ENCODE data around the gene STEEP1. TPM values are rescaled to one million over a fixed set of nuclear protein-coding genes. Genes with fewer than 3 reads are reported as not detected.
A peak's percentile ranks its signal among the peaks of the same experiment; 100 is the strongest.

The STEEP1 gene
- total RNA-seq, 1 experiment from 2014 or later: 25.8 TPM

DNA sequence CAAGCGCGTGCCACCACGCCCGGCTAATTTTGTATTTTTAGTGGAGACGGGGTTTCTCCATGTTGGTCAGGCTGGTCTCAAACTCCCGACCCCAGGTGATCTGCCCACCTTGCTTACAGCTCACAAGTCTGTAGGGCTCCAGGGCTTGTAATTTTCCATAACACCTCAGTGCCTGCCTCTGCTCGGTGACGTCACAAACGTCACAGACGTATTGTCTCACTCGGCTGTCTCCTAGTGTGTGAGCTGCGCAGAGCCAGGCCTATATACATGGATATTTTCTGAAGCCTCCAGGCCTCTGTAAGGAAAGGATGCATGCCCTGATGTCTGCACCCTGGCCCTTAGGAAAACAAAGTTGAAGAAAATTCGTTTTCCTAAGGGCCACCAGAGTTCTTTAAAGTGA, 49.6 kb upstream of the STEEP1 start (continued):
- TF ChIP-seq CREB1 (CRISPR knock-in tag; IDR thresholded peaks at IDR 0.05) (no peak), KAT7 (CRISPR knock-in tag; IDR thresholded peaks at IDR 0.05; ENCODE audit: borderline replicate concordance) (no peak), ZNF423 (CRISPR knock-in tag; IDR thresholded peaks at IDR 0.05) (no peak), PRRX2 (CRISPR knock-in tag; IDR thresholded peaks at IDR 0.05) (no peak), NR3C1 (CRISPR knock-in tag; conservative IDR thresholded peaks at IDR 0.05; ENCODE audit: low read depth) (no peak)
- TF ChIP-seq, protein P1, sequence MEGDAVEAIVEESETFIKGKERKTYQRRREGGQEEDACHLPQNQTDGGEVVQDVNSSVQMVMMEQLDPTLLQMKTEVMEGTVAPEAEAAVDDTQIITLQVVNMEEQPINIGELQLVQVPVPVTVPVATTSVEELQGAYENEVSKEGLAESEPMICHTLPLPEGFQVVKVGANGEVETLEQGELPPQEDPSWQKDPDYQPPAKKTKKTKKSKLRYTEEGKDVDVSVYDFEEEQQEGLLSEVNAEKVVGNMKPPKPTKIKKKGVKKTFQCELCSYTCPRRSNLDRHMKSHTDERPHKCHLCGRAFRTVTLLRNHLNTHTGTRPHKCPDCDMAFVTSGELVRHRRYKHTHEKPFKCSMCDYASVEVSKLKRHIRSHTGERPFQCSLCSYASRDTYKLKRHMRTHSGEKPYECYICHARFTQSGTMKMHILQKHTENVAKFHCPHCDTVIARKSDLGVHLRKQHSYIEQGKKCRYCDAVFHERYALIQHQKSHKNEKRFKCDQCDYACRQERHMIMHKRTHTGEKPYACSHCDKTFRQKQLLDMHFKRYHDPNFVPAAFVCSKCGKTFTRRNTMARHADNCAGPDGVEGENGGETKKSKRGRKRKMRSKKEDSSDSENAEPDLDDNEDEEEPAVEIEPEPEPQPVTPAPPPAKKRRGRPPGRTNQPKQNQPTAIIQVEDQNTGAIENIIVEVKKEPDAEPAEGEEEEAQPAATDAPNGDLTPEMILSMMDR (IDR thresholded peaks at IDR 0.05): no peak
- TF ChIP-seq, protein P2, sequence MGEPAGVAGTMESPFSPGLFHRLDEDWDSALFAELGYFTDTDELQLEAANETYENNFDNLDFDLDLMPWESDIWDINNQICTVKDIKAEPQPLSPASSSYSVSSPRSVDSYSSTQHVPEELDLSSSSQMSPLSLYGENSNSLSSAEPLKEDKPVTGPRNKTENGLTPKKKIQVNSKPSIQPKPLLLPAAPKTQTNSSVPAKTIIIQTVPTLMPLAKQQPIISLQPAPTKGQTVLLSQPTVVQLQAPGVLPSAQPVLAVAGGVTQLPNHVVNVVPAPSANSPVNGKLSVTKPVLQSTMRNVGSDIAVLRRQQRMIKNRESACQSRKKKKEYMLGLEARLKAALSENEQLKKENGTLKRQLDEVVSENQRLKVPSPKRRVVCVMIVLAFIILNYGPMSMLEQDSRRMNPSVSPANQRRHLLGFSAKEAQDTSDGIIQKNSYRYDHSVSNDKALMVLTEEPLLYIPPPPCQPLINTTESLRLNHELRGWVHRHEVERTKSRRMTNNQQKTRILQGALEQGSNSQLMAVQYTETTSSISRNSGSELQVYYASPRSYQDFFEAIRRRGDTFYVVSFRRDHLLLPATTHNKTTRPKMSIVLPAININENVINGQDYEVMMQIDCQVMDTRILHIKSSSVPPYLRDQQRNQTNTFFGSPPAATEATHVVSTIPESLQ (CRISPR knock-in tag; IDR thresholded peaks at IDR 0.05): no peak

- no peak for DNase-seq (ENCODE audit: low spot score)
- Mint-ChIP-seq H3K27ac (peak overlapping the region; percentile 86; the same call in 1 of the 2 replicates), H3K4me3 (peak overlapping the region; percentile 80), H3K9me3 (no peaks in the 10 kb centered on the region), H3K4me1 (peaks cover 20% of the 10 kb centered on the region), H3K27me3 (ENCODE audit: low read depth) (peaks cover 35% of the 10 kb centered on the region), H3K36me3 (no peaks in the 10 kb centered on the region)
- no peak for ATAC-seq
- CTCF ChIA-PET: interaction anchor here (2.3 kb wide), 1 partner anchor 95 kb away, joined by 9 read pairs; no protein-coding TSS in a partner anchor
- POLR2A ChIA-PET: no interaction called here
- TF ChIP-seq EMX1 (CRISPR knock-in tag; IDR thresholded peaks at IDR 0.05) (no peak), RELA (CRISPR knock-in tag; IDR thresholded peaks at IDR 0.05; ENCODE audit: borderline replicate concordance) (no peak), ZSCAN18 (CRISPR knock-in tag; IDR thresholded peaks at IDR 0.05) (no peak), MYBL2 (CRISPR knock-in tag; IDR thresholded peaks at IDR 0.05) (no peak), TEAD1 (CRISPR knock-in tag; IDR thresholded peaks at IDR 0.05) (no peak), ZNF416 (CRISPR knock-in tag; IDR thresholded peaks at IDR 0.05) (no peak), KAT7 (CRISPR knock-in tag; IDR thresholded peaks at IDR 0.05; ENCODE audit: borderline replicate concordance) (no peak), ZNF138 (CRISPR knock-in tag; conservative IDR thresholded peaks at IDR 0.05) (no peak), E2F4 (CRISPR knock-in tag; IDR thresholded peaks at IDR 0.05; ENCODE audit: borderline replicate concordance, low read depth) (no peak), ZNF396 (CRISPR knock-in tag; IDR thresholded peaks at IDR 0.05; ENCODE audit: borderline replicate concordance) (no peak), ZNF219 (CRISPR knock-in tag; IDR thresholded peaks at IDR 0.05; ENCODE audit: borderline replicate concordance) (no peak), ZNF512 (CRISPR knock-in tag; IDR thresholded peaks at IDR 0.05; ENCODE audit: borderline replicate concordance) (no peak)
- TF ChIP-seq, protein P3, sequence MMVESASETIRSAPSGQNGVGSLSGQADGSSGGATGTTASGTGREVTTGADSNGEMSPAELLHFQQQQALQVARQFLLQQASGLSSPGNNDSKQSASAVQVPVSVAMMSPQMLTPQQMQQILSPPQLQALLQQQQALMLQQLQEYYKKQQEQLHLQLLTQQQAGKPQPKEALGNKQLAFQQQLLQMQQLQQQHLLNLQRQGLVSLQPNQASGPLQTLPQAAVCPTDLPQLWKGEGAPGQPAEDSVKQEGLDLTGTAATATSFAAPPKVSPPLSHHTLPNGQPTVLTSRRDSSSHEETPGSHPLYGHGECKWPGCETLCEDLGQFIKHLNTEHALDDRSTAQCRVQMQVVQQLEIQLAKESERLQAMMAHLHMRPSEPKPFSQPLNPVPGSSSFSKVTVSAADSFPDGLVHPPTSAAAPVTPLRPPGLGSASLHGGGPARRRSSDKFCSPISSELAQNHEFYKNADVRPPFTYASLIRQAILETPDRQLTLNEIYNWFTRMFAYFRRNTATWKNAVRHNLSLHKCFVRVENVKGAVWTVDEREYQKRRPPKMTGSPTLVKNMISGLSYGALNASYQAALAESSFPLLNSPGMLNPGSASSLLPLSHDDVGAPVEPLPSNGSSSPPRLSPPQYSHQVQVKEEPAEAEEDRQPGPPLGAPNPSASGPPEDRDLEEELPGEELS (CRISPR knock-in tag; IDR thresholded peaks at IDR 0.05): no peak
- TF ChIP-seq, protein P4, sequence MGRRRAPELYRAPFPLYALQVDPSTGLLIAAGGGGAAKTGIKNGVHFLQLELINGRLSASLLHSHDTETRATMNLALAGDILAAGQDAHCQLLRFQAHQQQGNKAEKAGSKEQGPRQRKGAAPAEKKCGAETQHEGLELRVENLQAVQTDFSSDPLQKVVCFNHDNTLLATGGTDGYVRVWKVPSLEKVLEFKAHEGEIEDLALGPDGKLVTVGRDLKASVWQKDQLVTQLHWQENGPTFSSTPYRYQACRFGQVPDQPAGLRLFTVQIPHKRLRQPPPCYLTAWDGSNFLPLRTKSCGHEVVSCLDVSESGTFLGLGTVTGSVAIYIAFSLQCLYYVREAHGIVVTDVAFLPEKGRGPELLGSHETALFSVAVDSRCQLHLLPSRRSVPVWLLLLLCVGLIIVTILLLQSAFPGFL (CRISPR knock-in tag; IDR thresholded peaks at IDR 0.05; ENCODE audit: borderline replicate concordance): no peak
- TF ChIP-seq, protein P2 (CRISPR knock-in tag; IDR thresholded peaks at IDR 0.05): no peak
- TF ChIP-seq, protein P5, sequence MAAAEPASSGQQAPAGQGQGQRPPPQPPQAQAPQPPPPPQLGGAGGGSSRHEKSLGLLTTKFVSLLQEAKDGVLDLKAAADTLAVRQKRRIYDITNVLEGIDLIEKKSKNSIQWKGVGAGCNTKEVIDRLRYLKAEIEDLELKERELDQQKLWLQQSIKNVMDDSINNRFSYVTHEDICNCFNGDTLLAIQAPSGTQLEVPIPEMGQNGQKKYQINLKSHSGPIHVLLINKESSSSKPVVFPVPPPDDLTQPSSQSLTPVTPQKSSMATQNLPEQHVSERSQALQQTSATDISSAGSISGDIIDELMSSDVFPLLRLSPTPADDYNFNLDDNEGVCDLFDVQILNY (CRISPR knock-in tag; IDR thresholded peaks at IDR 0.05): no peak
These were observed 41.8 kb upstream of the STEEP1 start for GRCh38 chrX:119607018-119607389.
